GM21529 (cell line): ENCODE measurements around the gene ARHGAP6.
"Not testable (repeated sequence)": the region's sequence is repeated elsewhere in the genome, so short reads cannot be mapped to it uniquely, and the experiment has no call there.

Experiments used
- ATAC-seq: cut with Tn5 transposase; IDR thresholded peaks from one replicate; pipeline ENCODE4 v1.9.1; 2021; ENCODE audit not compliant: unreplicated experiment

The ARHGAP6 gene

GRCh38 chrX:11259437-11259836, 406.3 kb downstream of the ARHGAP6 start:
- ATAC-seq, result no peak

- no peak for ATAC-seq
These were observed 408.0 kb downstream of the ARHGAP6 start for GRCh38 chrX:11257711-11258110.

GRCh38 chrX:11257290-11257689, 408.4 kb downstream of the ARHGAP6 start:
- no peak for ATAC-seq

- ATAC-seq, result no peak
These were observed 411.2 kb downstream of the ARHGAP6 start for GRCh38 chrX:11254417-11255109.

GRCh38 chrX:11244636-11245035, 421.1 kb downstream of the ARHGAP6 start:
- no peak for ATAC-seq

- ATAC-seq, result no peak
These were observed 423.0 kb downstream of the ARHGAP6 start for GRCh38 chrX:11242704-11243103.

- no peak for ATAC-seq
These were observed 424.0 kb downstream of the ARHGAP6 start for GRCh38 chrX:11241720-11242119.

GRCh38 chrX:11239230-11239629, 426.5 kb downstream of the ARHGAP6 start:
- peak; percentile 80 for ATAC-seq

GRCh38 chrX:11235377-11235776, 430.3 kb downstream of the ARHGAP6 start:
- not testable (repeated sequence) for ATAC-seq

- no peak for ATAC-seq
These were observed 450.4 kb downstream of the ARHGAP6 start for GRCh38 chrX:11215191-11215921.

GRCh38 chrX:11214346-11215190, 451.2 kb downstream of the ARHGAP6 start:
- ATAC-seq, result no peak

GRCh38 chrX:11212741-11213140, 453.0 kb downstream of the ARHGAP6 start:
- ATAC-seq, result no peak

- no peak for ATAC-seq
These were observed 455.3 kb downstream of the ARHGAP6 start for GRCh38 chrX:11210415-11210801.

- no peak for ATAC-seq
These were observed 455.8 kb downstream of the ARHGAP6 start for GRCh38 chrX:11209798-11210414.

- ATAC-seq, result no peak
These were observed 459.0 kb downstream of the ARHGAP6 start for GRCh38 chrX:11206716-11207115.

GRCh38 chrX:11205796-11206195, 459.9 kb downstream of the ARHGAP6 start:
- no peak for ATAC-seq

GRCh38 chrX:11197671-11198070, 468.0 kb downstream of the ARHGAP6 start:
- no peak for ATAC-seq

GRCh38 chrX:11196476-11196875, 469.2 kb downstream of the ARHGAP6 start:
- no peak for ATAC-seq

- ATAC-seq, result no peak
These were observed 472.7 kb downstream of the ARHGAP6 start for GRCh38 chrX:11193035-11193469.

GRCh38 chrX:11190745-11191510, 474.8 kb downstream of the ARHGAP6 start:
- ATAC-seq, result no peak
